ENCODE measurements around the gene DAPK1.

DNA sequence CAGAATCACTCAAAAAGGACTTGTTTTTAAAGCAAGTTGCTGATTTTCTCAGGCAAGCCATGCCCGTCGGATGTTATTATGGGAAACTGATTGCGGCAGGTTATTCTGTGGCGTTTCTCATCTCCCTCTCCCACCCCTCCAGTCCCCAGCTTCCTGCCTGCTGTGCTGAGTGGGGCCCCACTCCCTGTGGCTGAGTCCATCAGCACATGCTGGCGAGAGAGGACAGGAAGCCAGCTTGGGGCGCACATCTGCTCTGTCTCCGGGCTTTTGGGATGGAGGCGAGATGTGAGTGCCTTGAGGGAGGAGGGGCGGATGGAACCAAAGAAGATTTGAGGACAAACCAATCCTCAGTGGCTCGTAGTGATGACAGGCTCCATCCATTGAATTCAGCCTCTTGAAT lies 108.0 kb downstream of the DAPK1 start:
- TF ChIP-seq, protein P1, sequence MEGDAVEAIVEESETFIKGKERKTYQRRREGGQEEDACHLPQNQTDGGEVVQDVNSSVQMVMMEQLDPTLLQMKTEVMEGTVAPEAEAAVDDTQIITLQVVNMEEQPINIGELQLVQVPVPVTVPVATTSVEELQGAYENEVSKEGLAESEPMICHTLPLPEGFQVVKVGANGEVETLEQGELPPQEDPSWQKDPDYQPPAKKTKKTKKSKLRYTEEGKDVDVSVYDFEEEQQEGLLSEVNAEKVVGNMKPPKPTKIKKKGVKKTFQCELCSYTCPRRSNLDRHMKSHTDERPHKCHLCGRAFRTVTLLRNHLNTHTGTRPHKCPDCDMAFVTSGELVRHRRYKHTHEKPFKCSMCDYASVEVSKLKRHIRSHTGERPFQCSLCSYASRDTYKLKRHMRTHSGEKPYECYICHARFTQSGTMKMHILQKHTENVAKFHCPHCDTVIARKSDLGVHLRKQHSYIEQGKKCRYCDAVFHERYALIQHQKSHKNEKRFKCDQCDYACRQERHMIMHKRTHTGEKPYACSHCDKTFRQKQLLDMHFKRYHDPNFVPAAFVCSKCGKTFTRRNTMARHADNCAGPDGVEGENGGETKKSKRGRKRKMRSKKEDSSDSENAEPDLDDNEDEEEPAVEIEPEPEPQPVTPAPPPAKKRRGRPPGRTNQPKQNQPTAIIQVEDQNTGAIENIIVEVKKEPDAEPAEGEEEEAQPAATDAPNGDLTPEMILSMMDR (IDR thresholded peaks at IDR 0.05; ENCODE audit: low read length), result no peak
- TF ChIP-seq EZH2 (optimal IDR thresholded peaks at IDR 0.05; ENCODE audit: low read depth, low read length), result no peak
